Measurements from ENCODE around the gene STX1A.

DNA sequence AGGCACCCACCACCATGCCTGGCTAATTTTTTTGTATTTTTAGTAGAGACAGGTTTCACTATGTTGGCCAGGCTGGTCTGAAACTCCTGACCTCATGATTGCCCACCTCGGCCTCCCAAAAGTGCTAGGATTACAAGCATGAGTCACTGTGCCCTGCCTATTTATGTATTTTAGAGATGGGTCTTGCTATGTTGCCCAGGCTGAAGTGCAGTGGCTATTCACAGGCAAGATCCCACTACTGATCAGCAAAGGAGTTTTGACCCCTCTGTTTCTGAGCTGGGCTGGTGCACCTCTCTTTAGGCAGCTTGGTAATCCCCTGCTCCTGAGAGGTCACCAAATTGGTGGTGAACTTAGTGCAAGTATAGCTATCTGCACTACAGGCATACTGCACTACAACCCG lies 12.9 kb upstream of the STX1A start:
- TF ChIP-seq, protein P1, sequence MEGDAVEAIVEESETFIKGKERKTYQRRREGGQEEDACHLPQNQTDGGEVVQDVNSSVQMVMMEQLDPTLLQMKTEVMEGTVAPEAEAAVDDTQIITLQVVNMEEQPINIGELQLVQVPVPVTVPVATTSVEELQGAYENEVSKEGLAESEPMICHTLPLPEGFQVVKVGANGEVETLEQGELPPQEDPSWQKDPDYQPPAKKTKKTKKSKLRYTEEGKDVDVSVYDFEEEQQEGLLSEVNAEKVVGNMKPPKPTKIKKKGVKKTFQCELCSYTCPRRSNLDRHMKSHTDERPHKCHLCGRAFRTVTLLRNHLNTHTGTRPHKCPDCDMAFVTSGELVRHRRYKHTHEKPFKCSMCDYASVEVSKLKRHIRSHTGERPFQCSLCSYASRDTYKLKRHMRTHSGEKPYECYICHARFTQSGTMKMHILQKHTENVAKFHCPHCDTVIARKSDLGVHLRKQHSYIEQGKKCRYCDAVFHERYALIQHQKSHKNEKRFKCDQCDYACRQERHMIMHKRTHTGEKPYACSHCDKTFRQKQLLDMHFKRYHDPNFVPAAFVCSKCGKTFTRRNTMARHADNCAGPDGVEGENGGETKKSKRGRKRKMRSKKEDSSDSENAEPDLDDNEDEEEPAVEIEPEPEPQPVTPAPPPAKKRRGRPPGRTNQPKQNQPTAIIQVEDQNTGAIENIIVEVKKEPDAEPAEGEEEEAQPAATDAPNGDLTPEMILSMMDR (optimal IDR thresholded peaks at IDR 0.05 in 1 of 3, IDR thresholded peaks at IDR 0.05 in 1 of 3, conservative IDR thresholded peaks at IDR 0.05 in 1 of 3; ENCODE audit: extremely low read depth in 1 of 3, insufficient read depth in 2 of 3, low read length in 3 of 3): no peak
- TF ChIP-seq EZH2 (IDR thresholded peaks at IDR 0.05; ENCODE audit: low read length): no peak
